Measurements from ENCODE around the gene PTTG1IP. TPM values are rescaled to one million over a fixed set of nuclear protein-coding genes. Genes with fewer than 3 reads are reported as not detected.

Gene PTTG1IP
- total RNA-seq, 1 donor from 2014 or later, result 468 TPM

DNA sequence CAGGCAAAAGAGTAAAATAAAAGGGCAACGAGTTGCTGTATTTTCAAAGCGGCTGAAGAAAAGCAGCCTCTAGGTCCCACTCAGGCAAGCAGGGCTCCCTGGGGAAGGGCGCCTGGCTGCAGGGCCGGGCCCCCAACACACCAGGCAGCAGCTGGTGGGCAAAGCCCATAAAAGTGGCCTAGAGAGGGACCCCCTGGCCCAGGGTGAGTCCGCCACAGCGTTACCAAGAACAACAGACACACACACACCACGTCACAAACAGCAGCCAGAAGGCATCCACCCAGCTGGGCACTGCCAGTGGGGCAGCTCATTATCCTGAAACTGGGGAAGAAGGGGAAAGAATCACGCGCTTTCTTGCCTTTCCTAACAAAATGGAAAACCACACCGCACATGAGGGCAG lies 60.3 kb downstream of the PTTG1IP start:
- no peak for TF ChIP-seq CTCF (IDR thresholded peaks at IDR 0.05)
- Histone ChIP-seq H3K36me3 (peaks cover 12 to 39% of the 10 kb centered on the region in 2 donors), H3K4me3 (no peak overlapping the region), H3K27me3 (no peaks in the 10 kb centered on the region), H3K4me1 (peaks cover 5 to 8% of the 10 kb centered on the region in 2 donors), H3K9me3 (no peaks in the 10 kb centered on the region), H3K27ac (no peak overlapping the region)
- intact Hi-C loops (cut with DNase I), result loop anchor here (10.0 kb wide), 1 partner anchor 322 kb away; no protein-coding TSS in a partner anchor
- DNase-seq (ENCODE audit: low spot score in 2 of 2), result no peak

GRCh38 chr21:44812640-44813039 lies 60.9 kb downstream of the PTTG1IP start:
- Histone ChIP-seq H3K36me3 (peaks cover 15 to 45% of the 10 kb centered on the region in 2 donors), H3K4me1 (peaks cover 5 to 8% of the 10 kb centered on the region in 2 donors), H3K9me3 (no peaks in the 10 kb centered on the region), H3K27me3 (no peaks in the 10 kb centered on the region), H3K27ac (no peak overlapping the region), H3K4me3 (no peak overlapping the region)
- intact Hi-C loops (cut with DNase I), result loop anchor here (10.0 kb wide), 1 partner anchor 322 kb away; no protein-coding TSS in a partner anchor
- TF ChIP-seq CTCF (IDR thresholded peaks at IDR 0.05), result no peak
- no peak for DNase-seq (ENCODE audit: low spot score in 2 of 2)

- TF ChIP-seq CTCF (IDR thresholded peaks at IDR 0.05), result no peak
- Histone ChIP-seq H3K4me3 (no peak overlapping the region), H3K27me3 (no peaks in the 10 kb centered on the region), H3K4me1 (no peaks in the 10 kb centered on the region), H3K36me3 (peaks cover 29 to 63% of the 10 kb centered on the region in 2 donors), H3K9me3 (no peaks in the 10 kb centered on the region), H3K27ac (no peak overlapping the region)
- intact Hi-C loops (cut with DNase I), result loop anchor here (10.0 kb wide), 1 partner anchor 324 kb away; no protein-coding TSS in a partner anchor
- DNase-seq (ENCODE audit: low spot score in 2 of 2), result no peak
Measured at GRCh38 chr21:44810779-44811178, 62.7 kb downstream of the PTTG1IP start.

- no peak for TF ChIP-seq CTCF (IDR thresholded peaks at IDR 0.05)
- intact Hi-C loops (cut with DNase I), result no loop called here
- no peaks in the 10 kb centered on the region for H3K9me3 ChIP-seq
- H3K36me3 ChIP-seq, result peaks cover 30 to 59% of the 10 kb centered on the region in 2 donors
- H3K4me1 ChIP-seq, result peaks cover under 1 to 4% of the 10 kb centered on the region in 2 donors
- H3K27me3 ChIP-seq, result no peaks in the 10 kb centered on the region
- H3K27ac ChIP-seq, result no peak overlapping the region
- no peak for DNase-seq (ENCODE audit: low spot score in 2 of 2)
- no peak overlapping the region for H3K4me3 ChIP-seq
Measured at GRCh38 chr21:44805859-44806258, 67.6 kb downstream of the PTTG1IP start.

DNA sequence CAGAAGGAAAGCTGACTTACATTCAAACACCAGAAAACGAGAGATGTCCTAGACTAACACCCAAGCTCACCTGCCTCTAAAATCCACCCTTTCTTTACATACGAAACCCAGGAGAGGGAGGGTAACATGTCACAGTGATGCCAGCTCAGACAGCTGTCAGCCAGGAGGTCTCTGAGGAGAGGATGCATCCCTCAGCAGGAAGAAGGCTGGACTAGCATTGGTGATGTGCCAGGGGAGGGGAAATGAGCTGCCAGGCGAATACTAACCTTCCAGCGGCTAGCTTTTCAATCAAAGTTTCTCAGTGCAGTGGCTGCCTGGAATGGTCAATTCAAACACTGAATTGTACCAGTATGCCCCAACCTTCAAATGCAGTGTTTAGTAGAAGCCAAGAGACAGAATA lies 68.3 kb downstream of the PTTG1IP start:
- H3K4me1 ChIP-seq, result peaks cover 6 to 8% of the 10 kb centered on the region in 2 donors
- H3K9me3 ChIP-seq, result no peaks in the 10 kb centered on the region
- H3K36me3 ChIP-seq, result peaks cover 30 to 55% of the 10 kb centered on the region in 2 donors
- no peak overlapping the region for H3K4me3 ChIP-seq
- DNase-seq (ENCODE audit: low spot score in 2 of 2), result no peak
- no peaks in the 10 kb centered on the region for H3K27me3 ChIP-seq
- intact Hi-C loops (cut with DNase I), result no loop called here
- no peak overlapping the region for H3K27ac ChIP-seq
- no peak for TF ChIP-seq CTCF (IDR thresholded peaks at IDR 0.05)

DNA sequence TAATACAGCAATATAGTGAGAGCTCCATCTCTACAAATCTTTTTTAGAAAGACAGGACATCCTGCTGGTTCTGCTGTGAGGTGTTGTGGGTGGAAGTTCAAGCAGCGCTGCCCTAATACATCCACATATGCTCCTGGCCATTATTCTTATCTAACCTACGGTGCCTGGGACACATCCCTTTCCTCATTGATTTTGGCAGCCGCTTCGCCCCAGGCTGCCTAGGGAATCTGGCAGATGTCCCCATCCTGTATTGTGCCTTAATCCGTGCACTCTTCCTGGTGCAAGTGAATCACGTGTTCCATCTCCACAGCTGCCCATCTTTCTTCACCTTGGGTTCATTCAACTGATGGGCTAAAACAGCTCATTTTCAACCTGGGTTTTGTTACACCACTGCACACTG lies 68.7 kb downstream of the PTTG1IP start:
- Histone ChIP-seq H3K36me3 (peaks cover 29 to 50% of the 10 kb centered on the region in 2 donors), H3K27me3 (no peaks in the 10 kb centered on the region), H3K9me3 (no peaks in the 10 kb centered on the region), H3K4me3 (no peak overlapping the region), H3K27ac (no peak overlapping the region), H3K4me1 (peaks cover 7 to 11% of the 10 kb centered on the region in 2 donors)
- DNase-seq (ENCODE audit: low spot score in 2 of 2), result no peak
- intact Hi-C loops (cut with DNase I), result loop anchor here (5.0 kb wide), 1 partner anchor 128 kb away; no protein-coding TSS in a partner anchor
- no peak for TF ChIP-seq CTCF (IDR thresholded peaks at IDR 0.05)

All from ascending aorta (tissue), 2 donors.